Gastrocnemius medialis (tissue), 4 donors: ENCODE data around the gene MCU.

Experiments
- POLR2A ChIP-seq, 2 donors: fragments of 450-650 bp; IDR thresholded peaks; one replicate each; pipeline ENCODE4 v1.6.1; 2017; ENCODE audit warnings: antibody characterized with exemption in 2 of 2, mild to moderate bottlenecking in 2 of 2, moderate library complexity in 2 of 2
- TF ChIP-seq, protein P1 (sequence below), 5 experiments: fragments of 450-650 bp in 3 of 5; fragments of 200-600 bp in 2 of 5; sonication (generic) in 2 of 5; IDR thresholded peaks in 4 of 5; conservative IDR thresholded peaks in 1 of 5; 1 replicate in 4 of 5; 2 replicates in 1 of 5; pipeline ENCODE4 v1.5.1; 2016 to 2019; ENCODE audit warnings: antibody characterized with exemption in 5 of 5, mild to moderate bottlenecking in 3 of 5, moderate library complexity in 3 of 5

GRCh38 chr10:72783410-72783833, 91.5 kb downstream of the MCU start:
- TF ChIP-seq, protein P1, sequence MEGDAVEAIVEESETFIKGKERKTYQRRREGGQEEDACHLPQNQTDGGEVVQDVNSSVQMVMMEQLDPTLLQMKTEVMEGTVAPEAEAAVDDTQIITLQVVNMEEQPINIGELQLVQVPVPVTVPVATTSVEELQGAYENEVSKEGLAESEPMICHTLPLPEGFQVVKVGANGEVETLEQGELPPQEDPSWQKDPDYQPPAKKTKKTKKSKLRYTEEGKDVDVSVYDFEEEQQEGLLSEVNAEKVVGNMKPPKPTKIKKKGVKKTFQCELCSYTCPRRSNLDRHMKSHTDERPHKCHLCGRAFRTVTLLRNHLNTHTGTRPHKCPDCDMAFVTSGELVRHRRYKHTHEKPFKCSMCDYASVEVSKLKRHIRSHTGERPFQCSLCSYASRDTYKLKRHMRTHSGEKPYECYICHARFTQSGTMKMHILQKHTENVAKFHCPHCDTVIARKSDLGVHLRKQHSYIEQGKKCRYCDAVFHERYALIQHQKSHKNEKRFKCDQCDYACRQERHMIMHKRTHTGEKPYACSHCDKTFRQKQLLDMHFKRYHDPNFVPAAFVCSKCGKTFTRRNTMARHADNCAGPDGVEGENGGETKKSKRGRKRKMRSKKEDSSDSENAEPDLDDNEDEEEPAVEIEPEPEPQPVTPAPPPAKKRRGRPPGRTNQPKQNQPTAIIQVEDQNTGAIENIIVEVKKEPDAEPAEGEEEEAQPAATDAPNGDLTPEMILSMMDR (IDR thresholded peaks at IDR 0.05 in 4 of 5, conservative IDR thresholded peaks at IDR 0.05 in 1 of 5): no peak
- TF ChIP-seq POLR2A (IDR thresholded peaks at IDR 0.05): no peak
